ENCODE data around the gene NRCAM.

- TF ChIP-seq CTCF (IDR thresholded peaks at IDR 0.05), result no peak
- TF ChIP-seq POLR2A (IDR thresholded peaks at IDR 0.05), result no peak
Measured at GRCh38 chr7:108234971-108235450, 221.2 kb downstream of the NRCAM start.

Measured in adrenal gland (tissue), 5 donors.